ENCODE data around the gene COL15A1.

DNA sequence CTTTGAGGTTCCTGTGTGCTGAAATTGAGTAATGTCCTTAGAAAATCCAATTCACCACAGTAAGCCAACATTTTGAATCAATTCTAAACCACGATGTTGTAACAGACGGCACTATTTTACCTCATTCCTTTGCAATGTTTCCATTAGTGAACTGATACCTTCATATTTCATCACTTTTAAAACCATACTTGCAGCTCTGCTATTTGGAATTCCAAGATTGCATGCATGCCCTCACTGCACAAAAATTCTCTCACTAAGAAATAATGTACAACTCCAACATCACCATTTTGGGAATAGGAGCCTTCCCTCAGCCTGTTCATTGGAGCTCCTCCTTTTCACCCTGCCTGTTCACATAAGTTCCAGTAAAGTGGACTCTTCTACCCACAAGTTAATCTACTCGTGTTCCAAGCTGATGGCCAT is 86.4 kb downstream of the COL15A1 start:
- TF ChIP-seq, protein P1, sequence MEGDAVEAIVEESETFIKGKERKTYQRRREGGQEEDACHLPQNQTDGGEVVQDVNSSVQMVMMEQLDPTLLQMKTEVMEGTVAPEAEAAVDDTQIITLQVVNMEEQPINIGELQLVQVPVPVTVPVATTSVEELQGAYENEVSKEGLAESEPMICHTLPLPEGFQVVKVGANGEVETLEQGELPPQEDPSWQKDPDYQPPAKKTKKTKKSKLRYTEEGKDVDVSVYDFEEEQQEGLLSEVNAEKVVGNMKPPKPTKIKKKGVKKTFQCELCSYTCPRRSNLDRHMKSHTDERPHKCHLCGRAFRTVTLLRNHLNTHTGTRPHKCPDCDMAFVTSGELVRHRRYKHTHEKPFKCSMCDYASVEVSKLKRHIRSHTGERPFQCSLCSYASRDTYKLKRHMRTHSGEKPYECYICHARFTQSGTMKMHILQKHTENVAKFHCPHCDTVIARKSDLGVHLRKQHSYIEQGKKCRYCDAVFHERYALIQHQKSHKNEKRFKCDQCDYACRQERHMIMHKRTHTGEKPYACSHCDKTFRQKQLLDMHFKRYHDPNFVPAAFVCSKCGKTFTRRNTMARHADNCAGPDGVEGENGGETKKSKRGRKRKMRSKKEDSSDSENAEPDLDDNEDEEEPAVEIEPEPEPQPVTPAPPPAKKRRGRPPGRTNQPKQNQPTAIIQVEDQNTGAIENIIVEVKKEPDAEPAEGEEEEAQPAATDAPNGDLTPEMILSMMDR (optimal IDR thresholded peaks at IDR 0.05 in 1 of 3, IDR thresholded peaks at IDR 0.05 in 1 of 3, conservative IDR thresholded peaks at IDR 0.05 in 1 of 3; ENCODE audit: extremely low read depth in 1 of 3, insufficient read depth in 2 of 3, low read length in 3 of 3): no peak
- TF ChIP-seq EZH2 (IDR thresholded peaks at IDR 0.05; ENCODE audit: low read length): no peak
